Activated CD8-positive, alpha-beta T cell treated with anti-CD3 and anti-CD28 coated beads for 36 hours (primary cell): ENCODE data around the gene FMNL2. TPM values are rescaled to one million over a fixed set of nuclear protein-coding genes. Genes with fewer than 3 reads are reported as not detected.
A peak's percentile ranks its signal among the peaks of the same experiment; 100 is the strongest.

Experiments used
- ATAC-seq: fragments of 200-7000 bp; cut with Tn5 transposase; one replicate; pipeline ENCODE4 v1.10.0; 2021; ENCODE audit warnings: mild to moderate bottlenecking, moderate library complexity
- CTCF ChIA-PET: fragments of 350-600 bp; sonication (Branson Sonifier 250); formaldehyde crosslinking; loops from one replicate; lab custom pipeline; 2021; ENCODE audit warnings: antibody characterized with exemption; lab: Charles Lee
- POLR2A ChIA-PET: fragments of 350-600 bp; sonication (Branson Sonifier 250); formaldehyde crosslinking; loops from one replicate; lab custom pipeline; 2021; ENCODE audit warnings: antibody characterized with exemption; lab: Charles Lee
- DNase-seq: peaks from one replicate; pipeline ENCODE4 v3.0.0-alpha.2; 2020
- H3K27ac Mint-ChIP-seq: one replicate; pipeline ENCODE4 v1.8.0; 2021; ENCODE audit warnings: mild to moderate bottlenecking, mixed read lengths
- H3K27me3 Mint-ChIP-seq: one replicate; pipeline ENCODE4 v1.8.0; 2021; ENCODE audit warnings: mixed read lengths
- H3K36me3 Mint-ChIP-seq: one replicate; pipeline ENCODE4 v1.8.0; 2021; ENCODE audit warnings: low read depth, mixed read lengths
- H3K4me1 Mint-ChIP-seq: one replicate; pipeline ENCODE4 v1.8.0; 2021; ENCODE audit warnings: low read depth, mixed read lengths
- H3K4me3 Mint-ChIP-seq: one replicate; pipeline ENCODE4 v1.8.0; 2021; ENCODE audit warnings: mild to moderate bottlenecking, moderate library complexity, mixed read lengths
- H3K9me3 Mint-ChIP-seq: one replicate; pipeline ENCODE4 v1.8.0; 2021; ENCODE audit warnings: mixed read lengths
- CTCF ChIP-seq: fragments of 200-600 bp; IDR thresholded peaks from one replicate; pipeline ENCODE4 v1.8.0; 2022; ENCODE audit warnings: antibody characterized with exemption, mild to moderate bottlenecking
- intact Hi-C: fragments of 100-400 bp; cut with micrococcal nuclease; formaldehyde crosslinking; loops from one replicate; pipeline ENCODE4 v1.10.0; 2022
- total RNA-seq, 2 experiments: library from RNA; stranded (reverse); gene quantifications; one replicate each; pipeline ENCODE4 v1.2.3, GENCODE V29; 2021

The FMNL2 gene
- total RNA-seq, 2 experiments from 2014 or later: 1.1 TPM

DNA sequence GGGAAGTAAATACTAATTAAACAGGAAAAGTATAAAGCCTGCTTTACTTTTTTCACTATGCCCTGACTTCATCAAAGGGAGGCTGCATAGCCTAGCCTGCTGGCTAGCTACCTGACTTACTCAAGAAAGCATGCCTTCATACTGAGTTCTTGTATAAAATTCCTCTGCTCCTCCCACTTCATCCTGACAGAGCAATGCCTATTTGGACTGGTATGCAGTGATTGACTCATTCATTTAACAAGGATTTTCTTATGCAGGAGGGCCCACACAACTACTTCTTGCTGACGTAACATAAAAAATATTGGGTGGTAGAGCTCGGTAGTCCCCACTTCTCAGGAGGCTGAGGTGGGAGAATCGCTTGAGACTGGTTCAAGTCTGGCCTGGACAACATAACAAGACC is 311.8 kb downstream of the FMNL2 start:
- DNase-seq (no peak), ATAC-seq (no peak)
- intact Hi-C loops: no loop called here
- Mint-ChIP-seq H3K4me1 (peaks cover 2% of the 10 kb centered on the region), H3K27ac (no peak overlapping the region), H3K27me3 (no peaks in the 10 kb centered on the region), H3K36me3 (no peaks in the 10 kb centered on the region), H3K4me3 (no peak overlapping the region), H3K9me3 (no peaks in the 10 kb centered on the region)
- ChIA-PET POLR2A (no interaction called here), CTCF (interaction anchor here (1.2 to 6.3 kb wide), 2 partner anchors 12 to 610 kb away, joined by 3 to 56 read pairs; no protein-coding TSS in a partner anchor)
- no peak for TF ChIP-seq CTCF

- Mint-ChIP-seq H3K27ac (no peak overlapping the region), H3K27me3 (no peaks in the 10 kb centered on the region), H3K36me3 (peaks cover 5% of the 10 kb centered on the region), H3K4me3 (no peak overlapping the region), H3K4me1 (peaks cover 2% of the 10 kb centered on the region), H3K9me3 (no peaks in the 10 kb centered on the region)
- ATAC-seq: no peak
- intact Hi-C loops: no loop called here
- POLR2A ChIA-PET: no interaction called here
- CTCF ChIA-PET: interaction anchor here (1.2 to 6.3 kb wide), 3 partner anchors 12 to 611 kb away, joined by 3 to 56 read pairs (median 4); no protein-coding TSS in a partner anchor
- no peak for DNase-seq
- no peak for TF ChIP-seq CTCF
Observed at GRCh38 chr2:152647552-152647951, 312.6 kb downstream of the FMNL2 start.

- Mint-ChIP-seq H3K36me3 (peaks cover 7% of the 10 kb centered on the region), H3K27me3 (no peaks in the 10 kb centered on the region), H3K4me1 (peaks cover 2% of the 10 kb centered on the region), H3K27ac (no peak overlapping the region), H3K9me3 (no peaks in the 10 kb centered on the region), H3K4me3 (no peak overlapping the region)
- DNase-seq (no peak), ATAC-seq (peak; percentile 47)
- intact Hi-C loops: no loop called here
- POLR2A ChIA-PET: no interaction called here
- peak; percentile 21 for TF ChIP-seq CTCF
- CTCF ChIA-PET: interaction anchor here (1.5 to 6.3 kb wide), 2 partner anchors 11 to 13 kb away, joined by 4 to 56 read pairs; no protein-coding TSS in a partner anchor
Observed at GRCh38 chr2:152648336-152648735, 313.4 kb downstream of the FMNL2 start.

DNA sequence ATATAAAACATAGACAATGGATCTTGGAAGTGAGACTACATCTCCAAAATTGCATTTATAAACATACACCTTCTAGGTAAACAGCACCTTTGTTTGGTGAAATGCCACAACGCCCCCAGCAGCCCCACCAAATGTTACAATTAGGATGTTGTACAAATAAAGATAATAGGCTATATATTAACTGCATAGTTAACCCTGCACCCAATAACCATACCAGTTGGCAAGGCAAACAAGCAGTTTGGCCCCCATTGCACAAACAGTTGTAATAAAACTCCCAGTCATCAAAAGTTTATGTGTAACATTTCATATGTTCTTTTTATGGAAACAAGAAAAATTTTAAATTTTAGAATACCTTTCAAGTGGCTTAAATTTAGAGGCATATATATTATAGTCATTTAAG is 315.0 kb downstream of the FMNL2 start:
- POLR2A ChIA-PET: no interaction called here
- no peaks in the 10 kb centered on the region for H3K27me3 Mint-ChIP-seq
- intact Hi-C loops: no loop called here
- no peak for TF ChIP-seq CTCF
- ATAC-seq (no peak), DNase-seq (no peak)
- CTCF ChIA-PET: interaction anchor here (6.3 kb wide), 1 partner anchor 15 kb away, joined by 56 read pairs; no protein-coding TSS in a partner anchor
- no peak overlapping the region for H3K4me3 Mint-ChIP-seq
- H3K27ac Mint-ChIP-seq: no peak overlapping the region
- H3K4me1 Mint-ChIP-seq: peaks cover 2% of the 10 kb centered on the region
- peaks cover 12% of the 10 kb centered on the region for H3K36me3 Mint-ChIP-seq
- no peaks in the 10 kb centered on the region for H3K9me3 Mint-ChIP-seq

- Mint-ChIP-seq H3K27me3 (no peaks in the 10 kb centered on the region), H3K4me1 (peaks cover 4% of the 10 kb centered on the region), H3K27ac (no peak overlapping the region), H3K9me3 (no peaks in the 10 kb centered on the region), H3K36me3 (peaks cover 16% of the 10 kb centered on the region), H3K4me3 (no peak overlapping the region)
- DNase-seq (no peak), ATAC-seq (no peak)
- ChIA-PET CTCF (no interaction called here), POLR2A (no interaction called here)
- intact Hi-C loops: no loop called here
- no peak for TF ChIP-seq CTCF
Observed at GRCh38 chr2:152650768-152651371, 315.9 kb downstream of the FMNL2 start.
